ENCODE results near the gene HCFC1R1. TPM values are rescaled to one million over a fixed set of nuclear protein-coding genes. Genes with fewer than 3 reads are reported as not detected.
"Not testable (repeated sequence)": the region's sequence is repeated elsewhere in the genome, so short reads cannot be mapped to it uniquely, and the experiment has no call there.

The HCFC1R1 gene, protein sequence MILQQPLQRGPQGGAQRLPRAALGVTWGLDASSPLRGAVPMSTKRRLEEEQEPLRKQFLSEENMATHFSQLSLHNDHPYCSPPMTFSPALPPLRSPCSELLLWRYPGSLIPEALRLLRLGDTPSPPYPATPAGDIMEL
- total RNA-seq: 48.5 TPM
- long read RNA-seq, transcript HCFC1R1-201 (4 exons, 965 nt): major isoform, 10 of 24 reads
- long read RNA-seq, partial matches to known transcripts: 1 of 24 reads
- long read RNA-seq, other reads (novel, unspliced or antisense): 3 of 24 reads

DNA sequence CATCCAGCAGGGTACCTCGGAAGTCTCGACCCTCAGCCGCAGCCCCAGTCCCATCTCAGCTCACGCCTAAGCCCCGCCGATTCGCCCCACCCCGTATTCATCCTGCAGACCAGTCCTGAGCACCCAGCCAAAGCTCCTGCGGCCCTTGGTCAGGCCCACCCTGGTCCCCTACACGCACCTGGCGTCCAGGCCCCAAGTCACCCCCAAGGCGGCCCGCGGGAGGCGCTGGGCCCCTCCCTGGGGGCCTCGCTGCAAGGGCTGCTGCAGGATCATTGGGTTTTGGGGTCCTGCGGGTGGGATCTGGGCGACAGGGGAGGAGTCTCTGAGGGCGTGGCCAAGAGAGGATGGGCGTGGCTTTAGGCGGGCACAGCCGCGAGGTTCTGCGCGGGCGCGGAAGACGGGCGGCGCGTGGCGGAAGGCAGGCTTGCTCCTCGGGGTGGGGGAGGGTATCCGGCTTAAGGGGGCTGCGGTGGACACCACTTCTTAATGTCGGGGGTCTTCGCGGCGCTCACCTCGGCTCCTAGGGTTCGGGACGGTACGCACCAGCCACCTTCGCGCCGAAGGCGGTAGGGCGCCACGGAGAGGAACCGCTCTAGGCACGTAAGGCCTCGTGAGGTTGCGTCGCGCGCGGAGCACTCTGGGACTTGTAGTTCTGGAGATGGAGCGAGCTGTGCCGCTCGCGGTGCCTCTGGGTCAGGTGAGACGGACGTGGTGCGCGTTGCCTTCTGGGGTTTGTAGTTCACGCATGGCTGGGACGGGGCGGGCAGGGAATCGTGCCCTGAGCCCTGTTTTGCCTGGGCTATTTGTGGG is at the start of gene HCFC1R1, which contains the start of gene THOC6:
HCFC1R1 (minus strand) TSS at position 274 of the 810 bp plus-strand sequence; CDS start at position 273, 1 bp downstream.
THOC6 (plus strand) TSS at position 367 of the 810 bp plus-strand sequence; CDS start at position 659, 292 bp downstream.
- Histone ChIP-seq H3K27me3 (ENCODE audit: low read depth) (peaks cover 7% of the 10 kb centered on the region), H3K9me3 (replicated peaks) (no peaks in the 10 kb centered on the region), H3K36me3 (peaks cover 23% of the 10 kb centered on the region), H3K4me1 (peaks cover 66% of the 10 kb centered on the region), H3K27ac (replicated peaks) (peak within 1 kb of the TSS; percentile 98), H3K4me3 (peak within 1 kb of the TSS; percentile 83)
- no peak for TF ChIP-seq CTCF (IDR thresholded peaks at IDR 0.05; ENCODE audit: borderline replicate concordance)
- DNase-seq: peak; percentile 97
- intact Hi-C loops (cut with micrococcal nuclease): no loop called here

DNA sequence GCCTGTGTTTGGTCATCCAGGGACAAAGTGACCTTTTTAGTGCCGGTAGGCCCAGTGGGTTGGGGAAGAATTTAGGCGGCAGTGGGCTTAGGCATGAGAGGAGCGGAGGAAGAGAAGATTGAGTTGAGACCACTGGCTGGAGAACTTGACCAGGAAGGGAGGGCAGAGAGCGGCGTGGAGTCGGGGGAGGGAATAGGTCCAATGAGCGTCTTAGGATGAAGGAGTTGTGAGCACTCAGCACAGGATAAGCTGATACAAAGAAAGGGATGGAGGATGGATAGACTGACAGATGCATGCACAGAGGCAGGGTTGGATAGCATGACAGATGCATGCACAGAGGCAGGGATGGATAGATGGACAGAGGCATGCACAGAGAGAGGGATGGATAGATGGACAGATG is 49.7 kb upstream of the HCFC1R1 start:
- intact Hi-C loops (cut with micrococcal nuclease): no loop called here
- H3K4me1 ChIP-seq: peaks cover 12% of the 10 kb centered on the region
- H3K27me3 ChIP-seq (ENCODE audit: low read depth): no peaks in the 10 kb centered on the region
- no peak overlapping the region for H3K27ac ChIP-seq (replicated peaks)
- peaks cover 5% of the 10 kb centered on the region for H3K36me3 ChIP-seq
- no peak for TF ChIP-seq CTCF (IDR thresholded peaks at IDR 0.05; ENCODE audit: borderline replicate concordance)
- H3K4me3 ChIP-seq: no peak overlapping the region
- H3K9me3 ChIP-seq (replicated peaks): no peaks in the 10 kb centered on the region
- no peak for DNase-seq

DNA sequence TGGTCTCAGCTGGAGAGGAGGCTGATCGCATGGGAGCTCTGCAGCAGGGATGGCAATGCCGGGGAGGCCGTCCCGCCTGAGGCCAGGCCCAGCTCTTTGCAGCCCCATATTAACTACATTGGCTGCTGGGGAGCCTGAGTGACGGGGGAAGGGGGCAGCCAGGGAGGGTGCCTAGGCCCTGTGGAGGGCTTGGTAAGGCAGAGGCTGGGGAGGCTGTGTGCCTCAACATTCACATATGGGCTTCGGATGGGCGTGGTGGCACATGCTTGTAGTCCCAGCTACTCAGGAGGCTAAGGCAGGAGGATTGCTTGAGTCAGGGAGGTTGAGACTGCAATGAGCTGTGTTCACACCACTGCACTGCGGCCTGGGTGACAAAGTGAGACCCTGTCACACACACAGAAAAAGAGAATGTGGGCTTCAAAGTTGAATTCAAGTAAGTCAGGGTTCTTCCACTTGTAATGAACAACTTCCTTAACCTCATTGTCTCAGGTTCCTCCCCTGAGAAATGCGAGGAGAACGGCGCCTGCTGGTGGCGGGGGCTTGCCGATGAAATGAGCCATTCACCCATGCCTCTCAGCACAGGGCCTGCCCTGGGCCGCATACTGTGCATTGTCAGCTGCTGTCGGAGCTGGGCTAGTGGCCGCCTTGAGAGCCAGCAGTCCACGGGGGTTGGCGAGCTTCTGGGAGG is 49.0 kb upstream of the HCFC1R1 start:
- DNase-seq; H3K9me3 ChIP-seq (replicated peaks); H3K27ac ChIP-seq (replicated peaks); H3K27me3 ChIP-seq (ENCODE audit: low read depth); intact Hi-C loops (cut with micrococcal nuclease); H3K4me3 ChIP-seq: not testable (repeated sequence)
- Histone ChIP-seq H3K36me3 (peaks cover 12% of the 10 kb centered on the region), H3K4me1 (peaks cover 19% of the 10 kb centered on the region)

GRCh38 chr16:3072148-3072547 is 48.4 kb upstream of the HCFC1R1 start:
- H3K36me3 ChIP-seq; H3K4me3 ChIP-seq; DNase-seq; intact Hi-C loops (cut with micrococcal nuclease); H3K9me3 ChIP-seq (replicated peaks); H3K27me3 ChIP-seq (ENCODE audit: low read depth); H3K27ac ChIP-seq (replicated peaks): not testable (repeated sequence)
- H3K4me1 ChIP-seq: peaks cover 24% of the 10 kb centered on the region

DNA sequence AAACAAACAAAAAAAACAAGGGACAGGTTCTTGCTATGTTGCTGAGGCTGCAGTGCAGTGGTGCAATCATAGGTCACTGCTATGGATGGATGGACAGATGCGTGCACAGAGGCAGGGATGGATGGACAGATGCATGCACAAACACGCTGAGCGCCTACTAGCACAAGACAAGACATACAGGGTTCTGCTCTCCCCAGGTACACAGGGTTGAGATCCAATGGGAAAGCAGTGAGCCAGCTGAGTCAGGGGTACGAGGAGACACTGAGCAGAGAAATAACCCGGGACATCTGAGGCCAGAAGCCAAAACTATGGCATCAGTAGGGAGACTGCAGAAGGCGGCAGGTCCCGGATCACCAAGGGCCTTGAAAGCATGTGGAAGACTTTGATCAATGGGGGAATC is 47.9 kb upstream of the HCFC1R1 start:
- DNase-seq: no peak
- no peaks in the 10 kb centered on the region for H3K27me3 ChIP-seq (ENCODE audit: low read depth)
- no peak for TF ChIP-seq CTCF (IDR thresholded peaks at IDR 0.05; ENCODE audit: borderline replicate concordance)
- intact Hi-C loops (cut with micrococcal nuclease): no loop called here
- no peak overlapping the region for H3K27ac ChIP-seq (replicated peaks)
- H3K9me3 ChIP-seq (replicated peaks): no peaks in the 10 kb centered on the region
- H3K36me3 ChIP-seq: peaks cover 9% of the 10 kb centered on the region
- no peak overlapping the region for H3K4me3 ChIP-seq
- peaks cover 25% of the 10 kb centered on the region for H3K4me1 ChIP-seq

- no peak for DNase-seq
Measured at GRCh38 chr16:3070608-3071111, 46.9 kb upstream of the HCFC1R1 start.

DNA sequence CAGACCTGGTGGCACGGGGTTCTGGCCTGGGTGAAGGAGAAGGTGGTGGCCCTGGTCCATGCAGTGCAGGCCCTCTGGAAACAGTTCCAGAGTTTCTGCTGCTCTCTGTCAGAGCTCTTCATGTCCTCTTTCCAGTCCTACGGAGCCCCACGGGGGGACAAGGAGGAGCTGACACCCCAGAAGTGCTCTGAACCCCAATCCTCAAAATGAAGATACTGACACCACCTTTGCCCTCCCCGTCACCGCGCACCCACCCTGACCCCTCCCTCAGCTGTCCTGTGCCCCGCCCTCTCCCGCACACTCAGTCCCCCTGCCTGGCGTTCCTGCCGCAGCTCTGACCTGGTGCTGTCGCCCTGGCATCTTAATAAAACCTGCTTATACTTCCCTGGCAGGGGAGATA is 45.4 kb upstream of the HCFC1R1 start:
- H3K36me3 ChIP-seq; H3K27me3 ChIP-seq (ENCODE audit: low read depth); H3K27ac ChIP-seq (replicated peaks); intact Hi-C loops (cut with micrococcal nuclease); H3K9me3 ChIP-seq (replicated peaks); DNase-seq; H3K4me3 ChIP-seq: not testable (repeated sequence)
- peaks cover 30% of the 10 kb centered on the region for H3K4me1 ChIP-seq

More at GRCh38 chr16:3070608-3071111, 46.9 kb upstream of the HCFC1R1 start:
- Histone ChIP-seq H3K36me3 (peaks cover 9% of the 10 kb centered on the region), H3K4me1 (peaks cover 25% of the 10 kb centered on the region), H3K9me3 (replicated peaks) (no peaks in the 10 kb centered on the region), H3K4me3 (no peak overlapping the region), H3K27me3 (ENCODE audit: low read depth) (no peaks in the 10 kb centered on the region), H3K27ac (replicated peaks) (no peak overlapping the region)
- TF ChIP-seq CTCF (IDR thresholded peaks at IDR 0.05; ENCODE audit: borderline replicate concordance): no peak
- intact Hi-C loops (cut with micrococcal nuclease): no loop called here

Measured in left ventricle myocardium inferior (tissue), 1 donor.